ENCODE measurements around the gene EIF1.
"Not testable (repeated sequence)": the region's sequence is repeated elsewhere in the genome, so short reads cannot be mapped to it uniquely, and the experiment has no call there.

EIF1 gene

GRCh38 chr17:41688641-41689496 lies at the start of gene EIF1:
EIF1 (plus strand) TSS chr17:41688885; CDS start chr17:41689039, 154 bp downstream.
- DNase-seq (ENCODE audit: low read depth): peak; percentile 100

- DNase-seq (ENCODE audit: low read depth): no peak
Observed at GRCh38 chr17:41638941-41639340, 49.7 kb upstream of the EIF1 start.

- no peak for DNase-seq (ENCODE audit: low read depth)
Observed at GRCh38 chr17:41639492-41640473, 48.9 kb upstream of the EIF1 start.

- DNase-seq (ENCODE audit: low read depth): not testable (repeated sequence)
Observed at GRCh38 chr17:41640596-41640995, 48.1 kb upstream of the EIF1 start.

DNA sequence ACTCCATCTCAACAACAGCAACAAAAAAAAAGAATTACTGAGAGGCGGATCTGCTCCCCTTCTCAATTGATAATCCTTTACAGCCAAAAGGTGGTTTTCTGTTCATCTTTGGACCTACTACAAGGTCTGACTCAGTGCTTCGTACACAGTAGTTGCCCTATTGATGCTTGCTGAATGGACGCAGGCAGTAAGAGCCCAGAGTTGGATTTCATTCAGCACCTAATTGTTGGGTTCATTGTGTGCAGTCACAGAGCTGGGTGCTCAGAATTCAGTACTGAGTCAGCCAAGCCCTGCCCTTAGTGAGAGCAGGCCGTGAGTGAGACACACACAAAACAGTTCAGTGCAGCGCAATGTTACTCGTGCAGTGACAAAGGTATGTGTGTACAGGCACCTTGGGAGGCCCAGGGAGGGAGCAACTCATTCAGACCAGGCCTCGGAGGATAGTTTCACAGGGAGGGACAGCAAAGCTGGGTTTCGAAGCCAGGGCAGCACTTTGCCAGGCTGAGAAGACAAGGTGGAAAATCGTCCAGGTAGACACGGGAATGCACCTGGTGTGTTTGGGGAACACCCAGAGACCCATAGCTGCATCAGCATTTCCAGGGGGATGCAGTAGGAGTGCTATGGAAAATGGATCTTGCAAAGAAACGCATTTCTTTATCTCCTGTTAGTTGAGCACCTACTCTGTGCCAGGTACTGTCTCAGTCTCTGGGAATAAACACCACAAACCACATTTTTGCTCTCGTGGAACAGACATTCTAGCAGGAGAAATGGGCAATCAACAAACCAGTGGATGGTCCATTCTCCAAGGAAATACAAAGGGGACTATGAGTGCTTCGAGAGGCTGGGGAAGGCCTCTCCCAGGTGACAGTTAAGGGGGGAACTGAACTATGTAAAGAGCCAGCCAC lies 46.2 kb upstream of the EIF1 start:
- DNase-seq (ENCODE audit: low read depth): no peak

DNA sequence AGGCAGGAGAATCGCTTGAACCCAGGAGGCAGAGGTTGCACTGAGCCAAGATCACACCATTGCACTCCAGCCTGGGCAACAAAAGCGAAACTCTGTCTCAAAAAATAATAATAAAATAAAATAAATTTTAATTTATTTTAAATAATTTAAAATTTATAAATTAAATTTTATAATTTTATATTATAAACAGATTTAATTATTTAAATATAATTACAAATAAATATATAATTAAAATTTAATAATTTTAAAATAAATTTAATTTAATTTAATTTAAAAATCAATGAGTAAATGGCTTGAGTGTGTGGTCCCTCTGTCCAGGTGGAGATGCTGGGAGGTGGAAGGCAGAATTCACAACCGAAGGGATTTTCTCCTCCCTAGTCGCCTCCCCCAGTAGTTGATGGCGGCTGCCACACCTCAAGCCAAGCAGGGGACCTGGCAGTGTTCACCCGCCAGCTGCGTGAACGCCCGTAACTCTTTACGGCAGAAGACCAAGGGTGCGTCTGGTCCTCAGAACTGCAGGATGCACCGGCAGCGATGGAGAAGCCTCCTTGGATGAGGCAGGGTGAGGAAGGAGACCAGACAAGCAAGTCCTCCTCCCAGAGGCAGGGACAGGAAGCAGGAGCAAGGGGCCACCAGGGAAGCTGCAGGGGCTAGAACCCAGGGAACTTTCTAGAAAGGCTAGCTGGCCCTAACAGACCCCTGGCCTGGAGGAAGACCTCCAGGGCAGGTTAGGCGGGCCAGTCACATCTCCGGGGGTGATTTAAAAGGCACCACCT lies 41.5 kb upstream of the EIF1 start:
- DNase-seq (ENCODE audit: low read depth): no peak

- DNase-seq (ENCODE audit: low read depth): peak; percentile 81
Observed at GRCh38 chr17:41647940-41648410, 40.7 kb upstream of the EIF1 start.

- peak; percentile 81 for DNase-seq (ENCODE audit: low read depth)
Observed at GRCh38 chr17:41648411-41649195, 40.1 kb upstream of the EIF1 start.

DNA sequence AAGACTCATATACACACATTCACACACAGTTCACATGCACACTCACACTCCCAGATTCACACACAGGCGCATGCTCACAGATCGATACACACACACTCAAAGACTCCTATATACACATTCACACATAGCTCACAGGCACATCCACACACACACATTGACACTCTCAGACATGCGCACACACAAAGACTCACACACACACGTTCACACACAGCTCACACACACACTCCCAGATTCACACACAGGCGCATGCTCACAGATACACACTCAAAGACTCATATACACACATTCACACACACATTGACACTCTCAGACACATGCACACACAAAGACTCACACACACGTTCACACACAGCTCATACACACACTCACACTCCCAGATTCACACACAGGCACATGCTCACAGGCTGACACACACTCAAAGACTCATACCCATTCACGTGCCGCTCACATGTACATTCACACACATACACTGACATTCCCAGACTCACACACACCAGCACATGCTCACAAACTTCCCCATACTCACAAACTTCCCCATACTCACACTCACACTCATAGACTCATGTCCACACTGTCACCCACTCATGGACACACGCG lies 38.7 kb upstream of the EIF1 start:
- DNase-seq (ENCODE audit: low read depth): no peak

- DNase-seq (ENCODE audit: low read depth): no peak
Observed at GRCh38 chr17:41650794-41651624, 37.7 kb upstream of the EIF1 start.

DNA sequence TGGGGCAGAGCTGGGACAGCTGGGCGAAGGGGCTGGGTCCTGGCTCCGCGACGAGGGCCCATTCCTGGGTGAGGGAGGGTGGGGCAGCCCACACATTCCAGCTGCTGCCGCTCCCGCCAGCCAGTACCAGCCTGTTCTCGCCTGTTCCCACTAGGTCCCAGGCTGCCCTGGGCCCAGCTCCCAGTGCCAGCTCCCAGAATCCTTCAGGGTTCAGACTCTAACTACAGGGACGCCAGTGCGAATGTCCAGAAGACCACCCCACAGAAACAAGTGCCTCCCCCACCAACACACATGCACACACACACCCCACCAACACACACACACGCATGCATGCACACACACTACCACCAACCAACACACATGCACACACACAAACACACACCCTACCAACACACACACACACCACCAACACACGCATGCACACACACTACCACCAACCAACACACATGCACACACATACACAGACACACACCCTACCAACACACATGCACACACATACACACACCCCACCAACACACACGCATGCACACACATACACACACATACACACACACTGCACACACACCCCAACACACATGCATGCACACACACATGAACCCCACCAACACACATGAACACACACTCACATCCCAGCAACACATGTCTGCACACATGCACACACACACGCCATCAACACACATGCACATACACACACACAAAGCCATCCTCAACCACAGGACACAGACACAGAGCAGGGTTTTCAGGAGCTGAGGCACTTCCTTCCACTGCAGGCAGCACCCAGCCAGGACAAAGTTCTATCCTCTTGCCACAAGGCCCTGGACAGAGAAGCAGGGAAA lies 36.8 kb upstream of the EIF1 start:
- DNase-seq (ENCODE audit: low read depth): no peak

DNA sequence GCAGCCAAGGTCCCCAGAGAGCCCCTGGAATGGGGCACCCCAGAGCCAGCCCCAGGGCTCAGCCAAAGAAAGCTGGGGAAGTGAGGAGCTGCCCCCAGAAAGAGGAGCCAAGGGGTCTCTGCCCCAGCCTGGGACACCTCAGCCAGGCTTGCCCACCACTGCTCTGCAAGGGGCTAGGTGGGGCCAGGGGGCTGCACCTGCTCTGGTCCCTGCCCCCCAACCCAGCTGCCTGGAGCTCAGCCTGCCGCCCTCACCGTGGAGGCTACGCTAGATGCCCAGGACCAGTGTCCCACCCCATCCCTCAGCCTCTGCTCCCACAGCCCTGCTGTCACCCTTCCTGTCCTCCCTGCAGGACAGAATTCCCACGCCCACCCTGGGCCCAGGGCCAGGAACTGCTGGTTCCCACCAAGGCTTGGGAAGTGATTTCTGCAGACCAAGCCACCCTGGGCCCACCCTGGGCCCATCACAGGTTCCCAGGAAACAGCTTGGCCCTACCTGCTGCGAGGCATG lies 36.2 kb upstream of the EIF1 start:
- DNase-seq (ENCODE audit: low read depth): no peak

GRCh38 chr17:41653421-41653820 lies 35.3 kb upstream of the EIF1 start:
- DNase-seq (ENCODE audit: low read depth): no peak

DNA sequence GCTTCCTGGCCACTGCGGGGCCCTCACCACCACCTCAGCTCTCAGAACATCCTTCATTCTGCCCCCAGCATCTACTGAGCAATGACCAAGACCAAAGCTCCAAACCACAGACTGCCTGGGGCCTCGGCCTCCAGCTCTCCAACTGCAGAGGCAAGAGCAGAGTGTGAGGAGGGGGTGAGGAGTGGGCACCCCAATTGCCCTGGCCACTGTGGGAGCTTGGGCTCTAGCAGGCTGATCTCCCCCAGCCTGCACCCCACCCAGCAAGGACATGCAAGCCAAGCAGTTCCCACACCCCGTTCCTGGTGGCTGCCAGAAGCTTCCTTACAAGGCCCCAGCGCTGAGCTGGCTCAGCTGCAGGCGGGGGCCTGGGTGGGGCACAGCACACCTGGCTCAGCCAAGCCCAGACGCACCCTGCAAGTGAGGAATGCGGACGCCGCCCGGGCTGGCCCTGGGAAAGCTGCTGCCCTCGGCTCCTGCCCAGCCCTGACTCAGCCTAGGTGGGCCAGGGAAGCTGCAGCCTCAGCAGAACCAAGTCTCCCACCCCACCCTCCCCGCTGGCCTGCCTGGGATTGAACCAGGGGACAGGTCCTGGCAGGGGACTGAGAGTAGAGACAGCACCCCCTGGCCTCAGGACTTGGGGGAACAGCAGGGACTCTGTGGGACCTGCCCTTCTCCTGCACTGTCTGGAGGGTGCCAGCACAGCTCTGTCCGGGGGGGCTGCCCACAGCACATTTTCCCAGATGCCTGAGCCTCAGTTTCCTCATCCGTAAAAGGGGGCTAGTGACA lies 34.6 kb upstream of the EIF1 start:
- no peak for DNase-seq (ENCODE audit: low read depth)

DNA sequence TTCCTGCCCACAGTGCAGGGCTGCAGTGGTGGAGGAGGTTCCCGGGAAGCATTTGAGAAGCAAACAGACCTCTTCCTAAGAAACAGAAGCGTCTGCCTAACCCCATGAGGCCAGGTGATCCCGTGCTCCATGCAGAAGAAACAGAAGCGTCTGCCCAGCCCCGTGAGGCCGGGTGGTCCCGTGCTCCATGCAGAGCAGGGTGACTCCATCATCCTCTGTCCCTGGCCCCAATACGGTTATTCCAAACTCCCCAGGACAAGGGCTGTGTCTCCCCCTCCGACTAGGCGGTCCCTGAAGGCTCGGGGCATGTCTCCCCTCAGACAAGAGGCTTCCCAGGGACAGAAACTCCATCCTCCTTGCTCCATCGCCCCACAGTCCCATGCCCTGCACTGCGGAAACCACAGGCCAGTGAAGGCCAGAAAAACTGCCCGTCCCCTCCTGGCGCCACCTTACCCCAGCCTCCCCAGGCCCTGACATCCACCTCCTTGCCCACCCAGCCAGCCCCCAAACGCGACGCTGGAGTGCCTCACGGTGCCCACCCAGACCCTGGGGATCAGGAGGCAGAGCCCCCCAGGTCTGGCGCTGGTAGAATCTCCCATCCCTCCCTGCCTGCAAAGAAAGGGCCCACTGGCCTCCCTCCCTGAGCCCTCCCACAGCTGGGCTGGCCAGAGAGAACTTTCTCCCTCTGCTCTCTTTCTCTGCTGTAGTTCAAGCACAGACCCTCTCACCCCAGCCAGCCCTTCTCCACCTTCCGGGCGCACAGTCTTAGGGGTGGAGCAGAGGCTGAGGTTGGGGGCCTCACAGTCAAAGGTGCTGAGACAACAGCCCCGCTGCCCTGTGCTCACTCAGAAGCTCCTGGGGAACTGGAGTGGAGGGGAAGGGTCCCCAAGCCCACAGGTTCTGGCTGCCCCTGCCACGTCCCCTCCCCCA lies 33.7 kb upstream of the EIF1 start:
- DNase-seq (ENCODE audit: low read depth): no peak

All from activated gamma-delta T cell treated with anti-CD3 and anti-CD28 coated beads, Interleukin-2, amount 50 U/mL, for 16 hours (primary cell).